HG02642 (cell line): ENCODE results near the gene CYP46A1.
"Not testable (repeated sequence)": the region's sequence is repeated elsewhere in the genome, so short reads cannot be mapped to it uniquely, and the experiment has no call there.

Experiments used
- ATAC-seq: cut with Tn5 transposase; IDR thresholded peaks from one replicate; pipeline ENCODE4 v1.9.1; 2021; ENCODE audit warnings: mild to moderate bottlenecking; ENCODE audit not compliant: unreplicated experiment, poor library complexity

CYP46A1 gene

DNA sequence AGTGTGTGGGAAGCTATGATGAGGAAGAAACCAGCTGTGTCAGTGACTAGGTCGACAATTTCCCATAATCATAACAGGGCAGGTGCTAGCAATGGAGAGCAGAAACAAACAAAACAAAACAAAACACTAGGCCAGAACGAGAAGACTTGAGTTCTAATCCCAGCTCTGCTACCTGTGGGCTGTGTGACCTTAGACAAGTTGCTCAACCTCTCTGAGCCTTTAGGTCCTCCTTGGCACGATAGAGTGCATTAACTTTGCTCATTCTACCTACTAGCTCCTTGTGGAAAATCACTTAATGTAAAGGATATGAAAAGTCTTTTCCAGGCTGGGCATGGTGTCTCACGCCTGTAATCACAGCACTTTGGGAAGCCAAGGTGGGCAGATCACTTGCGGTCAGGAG, 27.9 kb upstream of the CYP46A1 start:
- no peak for ATAC-seq

DNA sequence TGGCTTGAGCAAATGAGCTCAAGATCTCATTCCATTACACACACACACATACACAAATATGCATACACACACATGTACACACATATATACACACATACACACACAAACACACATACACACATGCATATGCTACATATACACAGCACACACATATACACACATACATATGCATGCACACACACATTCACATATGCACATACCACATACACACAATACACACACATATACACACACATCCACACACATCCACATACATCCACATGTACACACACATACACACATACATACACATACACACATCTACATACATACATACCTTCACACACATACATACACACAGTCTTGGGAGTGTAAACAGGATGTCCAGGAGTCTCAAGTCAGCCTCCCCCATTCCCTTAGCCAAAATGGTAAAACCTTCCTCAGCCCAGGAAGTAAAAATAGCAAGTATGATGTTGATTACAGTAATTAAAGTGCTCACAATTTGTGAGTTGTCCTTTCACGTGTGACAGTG, 26.4 kb upstream of the CYP46A1 start:
- ATAC-seq, result no peak

DNA sequence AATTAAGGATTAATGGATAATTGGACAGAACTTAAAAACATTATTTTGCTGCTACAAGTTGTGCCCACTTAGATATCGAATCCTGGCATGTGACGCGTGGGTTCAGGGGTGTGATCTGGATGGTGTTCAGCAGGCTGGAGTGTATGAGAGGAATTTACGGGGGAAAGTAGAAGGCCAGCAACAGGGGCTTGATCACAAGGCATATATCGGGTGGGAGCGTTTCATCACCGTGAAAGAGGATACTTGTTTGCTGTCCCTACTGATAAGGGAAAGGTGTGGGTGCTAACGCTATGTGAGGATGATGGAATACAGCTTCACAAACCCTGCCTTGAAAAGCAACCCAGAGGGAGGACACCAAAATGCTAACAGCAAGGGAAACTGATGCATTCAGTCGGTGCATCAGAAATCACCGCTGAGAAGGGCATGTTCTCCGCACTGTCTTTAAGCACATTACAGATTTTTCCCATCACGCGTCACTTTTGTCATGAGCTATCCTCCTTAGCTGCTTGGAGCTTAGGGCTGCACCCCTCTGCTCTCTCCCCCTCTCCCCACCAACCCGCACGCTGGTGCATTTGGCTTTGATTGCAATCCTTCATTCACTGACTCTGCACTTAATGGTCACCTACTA, 25.8 kb upstream of the CYP46A1 start:
- ATAC-seq, result no peak

DNA sequence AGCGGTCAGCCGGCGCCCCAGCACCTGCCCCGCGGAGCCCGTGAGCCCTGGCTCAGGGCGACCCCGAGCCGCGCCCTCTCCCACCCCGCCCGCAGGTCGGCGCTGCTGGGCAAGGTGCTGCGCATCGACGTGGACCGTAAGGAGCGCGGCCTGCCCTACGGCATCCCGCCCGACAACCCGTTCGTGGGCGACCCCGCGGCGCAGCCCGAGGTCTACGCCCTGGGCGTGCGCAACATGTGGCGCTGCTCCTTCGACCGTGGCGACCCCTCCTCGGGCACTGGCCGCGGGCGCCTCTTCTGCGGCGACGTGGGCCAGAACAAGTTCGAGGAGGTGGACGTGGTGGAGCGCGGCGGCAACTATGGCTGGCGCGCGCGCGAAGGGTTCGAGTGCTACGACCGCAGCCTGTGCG, 24.8 kb upstream of the CYP46A1 start:
- no peak for ATAC-seq

DNA sequence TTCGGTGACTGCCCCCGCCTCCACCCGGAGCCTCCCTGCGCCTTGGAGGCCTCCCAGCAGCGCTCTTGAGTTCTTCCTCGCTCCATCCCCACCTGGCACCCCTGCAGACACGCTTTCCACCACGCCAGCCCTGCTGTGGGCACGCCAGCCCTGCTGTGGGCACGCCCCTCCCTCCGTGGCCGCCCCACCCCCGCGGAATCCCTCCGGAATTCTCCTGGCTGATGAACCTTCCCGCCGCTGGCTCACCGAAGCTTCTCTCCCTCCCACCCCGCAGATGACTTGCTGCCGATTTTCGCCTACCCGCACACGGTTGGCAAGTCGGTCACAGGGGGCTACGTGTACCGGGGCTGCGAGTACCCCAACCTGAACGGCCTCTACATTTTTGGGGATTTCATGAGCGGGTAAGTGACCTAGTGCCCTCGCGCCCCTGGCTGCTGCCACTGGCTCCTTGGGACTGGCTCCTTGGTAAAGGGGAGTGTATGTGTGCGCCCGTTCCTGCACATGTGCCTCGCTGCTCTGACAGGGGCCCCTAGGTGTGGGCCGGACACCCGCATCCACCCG, 24.0 kb upstream of the CYP46A1 start:
- no peak for ATAC-seq

DNA sequence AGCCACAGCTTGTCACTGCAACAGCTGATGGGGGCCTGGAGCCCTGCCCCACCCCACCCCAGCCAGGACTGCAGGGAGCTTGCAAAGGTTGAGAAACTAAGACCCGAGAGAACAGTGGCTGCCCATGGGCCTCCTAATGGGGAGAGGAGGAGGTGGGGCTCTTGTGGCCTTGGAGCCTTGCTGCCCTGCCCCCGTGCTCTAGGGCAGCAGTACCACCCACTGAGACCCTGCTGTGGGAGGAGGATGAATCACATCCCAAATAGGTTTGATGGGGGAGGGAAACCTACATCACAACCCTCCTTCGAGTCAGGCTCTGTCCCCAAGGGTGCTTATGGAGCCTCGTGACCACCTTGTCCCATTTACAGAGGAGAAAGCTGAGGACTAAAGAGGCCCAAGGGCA, 23.3 kb upstream of the CYP46A1 start:
- ATAC-seq, result no peak

DNA sequence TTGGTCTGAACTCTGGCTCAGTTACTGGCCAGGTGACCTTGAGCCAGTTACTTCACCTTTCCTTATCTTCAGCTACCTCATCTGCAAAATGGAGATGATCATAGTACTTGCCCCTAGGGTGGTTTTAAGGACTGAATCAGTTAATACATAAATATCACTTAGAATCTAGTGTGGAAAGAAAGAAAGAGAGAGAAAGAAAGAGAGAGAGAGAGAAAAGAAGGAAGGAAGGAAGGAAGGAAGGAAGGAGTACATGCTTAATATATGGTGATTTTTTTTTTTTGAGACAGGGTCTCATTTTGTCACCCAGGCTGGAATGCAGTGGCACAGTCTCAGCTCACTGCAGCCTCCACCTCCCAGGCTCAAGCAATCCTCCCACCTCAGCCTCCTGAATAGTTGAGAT, 22.9 kb upstream of the CYP46A1 start:
- not testable (repeated sequence) for ATAC-seq

DNA sequence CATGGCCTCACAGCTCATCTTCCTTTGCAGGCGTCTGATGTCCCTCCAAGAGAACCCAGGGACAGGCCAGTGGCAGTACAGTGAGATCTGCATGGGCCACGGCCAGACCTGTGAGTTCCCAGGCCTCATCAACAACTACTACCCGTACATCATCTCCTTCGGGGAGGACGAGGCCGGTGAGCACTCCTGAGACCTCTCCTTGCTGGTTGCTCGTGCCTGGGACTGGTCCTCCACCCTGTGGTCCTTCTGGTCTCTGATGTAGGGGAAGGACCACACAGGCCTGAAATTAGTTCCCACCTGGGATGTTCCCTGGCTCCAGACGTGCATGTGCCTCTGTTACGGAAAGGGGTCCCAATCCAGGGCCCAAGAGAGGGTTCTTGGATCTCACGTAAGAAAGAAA, 21.3 kb upstream of the CYP46A1 start:
- no peak for ATAC-seq

DNA sequence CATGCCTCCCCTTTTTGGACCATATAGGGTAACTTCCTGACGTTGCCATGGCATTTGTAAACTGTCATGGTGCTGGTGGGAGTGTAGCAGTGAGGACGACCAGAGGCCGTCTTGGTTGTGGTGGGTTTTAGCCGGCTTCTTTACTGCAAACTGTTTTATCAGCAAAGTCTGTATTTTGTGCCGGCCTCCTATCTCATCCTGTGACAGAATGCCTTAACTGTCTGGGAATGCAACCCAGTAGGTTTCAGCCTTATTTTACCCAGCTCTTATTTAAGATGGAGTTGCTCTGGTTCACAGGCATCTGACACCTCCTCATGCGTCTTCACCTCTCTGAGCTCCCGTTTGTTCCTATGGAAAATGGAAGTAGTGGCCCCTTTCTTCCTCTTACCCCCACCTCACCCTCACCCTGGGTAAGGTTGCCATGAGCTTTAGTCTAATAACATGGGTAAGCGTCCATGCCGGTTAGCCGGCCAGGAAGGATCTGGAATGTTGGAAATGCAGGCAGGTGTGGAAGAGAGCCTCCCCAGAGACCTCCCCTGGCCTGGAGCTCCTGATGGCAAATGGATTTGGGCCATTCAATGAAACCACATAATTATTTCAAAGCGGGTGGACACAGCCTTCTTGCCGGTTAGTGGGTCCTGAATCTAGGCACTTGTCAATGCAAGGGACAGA, 20.6 kb upstream of the CYP46A1 start:
- ATAC-seq, result no peak

DNA sequence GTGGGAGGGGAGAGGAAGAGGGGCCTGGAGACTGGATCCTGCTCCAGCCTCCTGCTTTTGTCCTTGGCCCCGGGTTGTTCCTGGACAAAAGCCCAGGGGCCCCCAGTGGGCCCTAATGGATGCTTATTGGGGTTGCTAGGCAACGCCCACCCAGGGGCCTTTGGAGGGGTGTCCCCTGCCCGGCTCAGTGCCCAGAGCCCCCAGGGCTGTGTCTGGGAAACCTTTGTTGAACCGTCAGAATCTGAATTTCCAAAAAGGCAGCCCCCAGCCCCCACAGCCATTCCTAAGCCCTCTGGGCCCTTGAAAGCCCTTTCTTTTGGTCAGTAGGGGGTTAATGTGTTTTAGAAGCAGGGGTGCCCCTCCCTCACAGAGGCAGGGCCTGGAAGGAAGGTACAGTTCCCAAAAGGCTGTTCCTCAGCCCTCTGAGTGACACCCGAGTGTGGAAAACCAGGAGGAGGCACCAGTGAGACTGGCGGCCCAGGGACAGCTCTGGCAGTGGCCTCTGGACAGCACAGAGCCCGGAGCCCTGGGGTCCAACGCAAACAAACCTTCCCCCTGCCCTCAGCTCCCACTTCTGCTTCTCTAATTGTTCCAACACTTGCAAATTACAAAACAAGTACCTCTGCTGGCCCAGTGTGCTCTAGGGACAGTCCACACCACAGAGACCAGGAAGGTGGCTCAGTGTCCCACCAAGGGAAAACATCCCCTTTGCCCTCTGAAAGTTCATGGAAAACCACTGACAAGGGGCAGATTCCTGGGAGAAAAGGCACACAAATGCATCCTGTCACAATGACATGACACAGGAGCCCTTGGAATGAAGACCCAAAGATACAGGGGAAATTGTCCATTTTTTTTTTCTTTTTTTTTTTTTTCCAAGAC, 19.8 kb upstream of the CYP46A1 start:
- no peak for ATAC-seq

DNA sequence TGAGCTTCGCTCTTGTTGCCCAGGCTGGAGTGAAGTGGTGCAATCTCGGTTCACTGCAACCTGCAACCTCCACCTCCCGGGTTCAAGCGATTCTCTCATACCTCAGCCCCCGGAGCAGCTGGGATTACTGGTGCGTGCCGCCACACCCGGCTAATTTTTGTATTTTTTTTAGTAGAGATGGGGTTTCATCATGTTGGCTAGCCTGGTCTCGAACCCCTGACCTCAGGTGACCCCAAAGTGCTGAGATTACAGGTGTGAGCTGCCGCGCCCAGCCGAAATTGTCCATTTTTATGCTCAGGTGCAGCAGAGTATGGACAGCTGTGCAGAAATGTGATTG, 19.2 kb upstream of the CYP46A1 start:
- no peak for ATAC-seq

DNA sequence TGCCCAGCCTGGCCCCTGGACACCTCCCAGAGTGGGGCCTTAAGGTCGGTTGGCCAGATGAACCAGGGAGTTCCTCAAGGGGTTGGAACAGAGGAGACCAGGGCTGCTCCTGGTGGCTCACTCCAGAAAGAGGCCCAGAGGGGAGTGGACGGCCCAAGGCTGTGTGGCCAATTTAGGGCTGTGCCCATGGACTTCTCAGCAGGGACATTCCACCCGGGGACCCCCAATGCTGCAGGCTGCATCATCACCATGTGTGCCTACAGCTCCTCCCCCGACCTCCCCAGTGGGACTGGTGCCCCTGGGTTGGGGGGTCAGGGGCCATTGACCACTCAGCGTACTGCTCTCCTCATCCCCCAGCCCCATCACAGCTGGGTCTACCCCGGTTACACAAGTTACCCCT, 17.6 kb upstream of the CYP46A1 start:
- no peak for ATAC-seq

DNA sequence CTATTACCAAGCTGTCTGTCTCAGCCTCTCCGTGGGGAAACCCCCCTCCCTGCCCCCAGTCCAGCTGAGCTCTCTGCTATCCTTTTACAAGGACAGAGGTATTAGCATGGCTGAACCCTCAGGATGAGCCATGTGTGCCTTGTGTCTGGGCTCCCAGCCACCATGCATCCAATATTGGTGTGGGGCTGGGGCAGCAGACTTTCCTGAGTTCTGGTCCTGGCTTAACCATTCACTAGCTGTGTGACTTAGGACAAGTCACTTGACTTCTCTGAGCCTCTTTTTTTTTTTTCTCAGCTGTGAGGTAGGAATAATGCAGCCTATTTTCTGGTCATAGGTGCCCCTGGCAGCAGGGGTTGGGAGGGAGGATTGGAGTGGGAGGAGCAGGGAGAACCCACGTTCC, 17.1 kb upstream of the CYP46A1 start:
- ATAC-seq, result no peak

DNA sequence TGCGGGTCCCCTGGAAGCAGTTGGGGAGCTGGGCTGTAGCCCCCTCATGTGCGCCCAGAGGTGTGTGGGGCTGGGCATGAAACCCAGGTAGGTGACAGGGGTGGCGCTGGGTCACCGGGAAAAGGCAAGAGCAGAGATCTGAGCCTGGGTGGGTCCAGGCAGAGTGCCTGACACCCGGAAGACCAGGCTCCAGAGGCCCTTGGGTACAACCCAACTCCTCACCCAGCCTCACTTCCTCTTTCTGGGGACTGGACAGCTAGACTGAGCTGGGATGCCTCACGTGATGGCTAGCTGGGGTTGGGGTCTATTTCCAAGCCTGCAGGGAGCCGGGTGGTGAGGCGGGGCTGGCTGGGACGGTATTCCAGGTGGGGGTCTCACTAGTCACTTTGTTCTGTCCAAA, 16.3 kb upstream of the CYP46A1 start:
- no peak for ATAC-seq

DNA sequence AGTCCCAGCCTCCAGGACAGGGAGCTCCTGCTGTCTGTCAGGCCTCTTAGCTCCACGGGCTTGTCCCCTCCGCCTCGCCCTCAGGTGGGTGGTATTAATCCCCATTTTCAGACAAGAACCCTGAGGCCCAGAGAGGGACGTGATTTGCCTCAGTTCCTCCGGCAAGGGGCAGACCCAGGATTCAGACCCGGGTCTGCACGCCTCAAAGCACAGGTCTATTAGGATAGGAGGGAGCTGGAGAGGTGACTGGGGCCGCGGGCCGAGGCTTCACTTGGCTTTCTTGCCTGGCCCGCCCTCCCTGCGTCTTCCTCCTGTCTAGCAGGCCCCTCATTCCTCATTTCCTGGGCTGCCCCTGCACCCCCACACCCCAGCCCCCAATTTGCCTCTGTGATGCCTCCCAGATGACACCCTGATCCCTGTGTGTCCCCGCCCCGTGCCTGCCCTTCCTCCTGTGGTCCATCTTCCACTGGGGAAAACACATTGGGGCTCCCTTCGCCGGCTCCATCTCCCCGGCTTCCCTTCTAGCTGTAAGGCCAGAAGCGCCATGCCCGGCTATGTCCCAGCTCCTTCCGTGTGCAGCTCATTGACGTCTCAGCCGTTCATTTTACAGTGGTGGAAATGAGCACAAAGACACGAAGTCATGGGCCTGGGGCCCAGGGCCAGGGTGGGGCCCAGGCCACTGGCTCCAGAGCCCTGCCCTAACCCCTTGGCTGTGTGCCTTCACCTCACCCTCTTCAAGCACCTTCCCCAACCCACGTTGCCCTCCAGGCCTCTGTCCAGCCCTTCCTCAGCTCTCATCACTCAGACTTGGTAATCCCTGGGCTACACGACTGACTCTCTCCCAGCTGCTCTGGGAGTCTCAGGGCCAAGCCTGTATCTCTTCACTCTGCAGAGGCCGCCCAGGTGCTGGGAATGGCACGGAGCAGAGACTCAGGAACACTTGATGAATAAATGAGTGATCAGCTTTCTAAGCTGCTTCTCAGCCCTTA, 15.5 kb upstream of the CYP46A1 start:
- ATAC-seq, result no peak

DNA sequence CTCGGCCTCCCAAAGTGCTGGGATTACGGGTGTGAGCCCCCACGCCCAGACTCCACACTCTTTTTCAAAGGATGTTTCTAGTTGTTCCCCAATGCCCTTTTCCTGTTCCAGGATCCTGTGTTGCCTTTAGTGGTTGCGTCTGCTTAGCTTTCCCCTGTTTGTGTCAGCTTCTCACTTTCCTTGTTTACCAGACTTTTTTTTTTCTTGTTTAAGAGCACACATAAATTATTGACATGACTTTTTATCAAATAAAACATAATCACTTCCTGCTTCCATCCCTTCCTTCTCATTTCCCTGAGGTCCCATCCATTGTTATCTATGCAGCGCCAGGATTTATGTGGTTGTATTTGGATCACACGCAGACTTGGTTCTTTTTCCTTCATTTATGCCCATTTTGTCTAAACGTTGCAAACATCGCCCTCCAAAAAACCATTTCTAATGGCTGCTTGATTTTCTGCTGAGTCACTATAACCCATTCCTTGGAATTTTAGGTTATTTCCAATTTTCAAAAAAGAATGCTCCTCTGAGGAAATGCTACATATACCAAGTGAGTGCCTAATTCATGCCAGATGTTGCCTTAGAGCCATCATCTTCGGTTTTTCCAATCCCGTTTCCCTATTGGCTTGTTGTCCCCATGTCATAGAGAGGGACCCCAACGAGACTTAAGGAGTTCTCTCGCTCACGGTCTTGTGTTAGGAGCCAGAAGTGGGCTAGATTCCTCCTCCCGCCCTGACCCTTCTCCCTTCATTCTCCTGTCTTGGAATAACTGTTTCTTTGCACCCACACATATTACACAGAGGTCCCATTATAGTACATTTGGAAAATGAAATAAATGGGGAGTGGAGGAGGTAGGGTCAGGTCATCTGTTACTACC, 13.5 kb upstream of the CYP46A1 start:
- no peak for ATAC-seq

DNA sequence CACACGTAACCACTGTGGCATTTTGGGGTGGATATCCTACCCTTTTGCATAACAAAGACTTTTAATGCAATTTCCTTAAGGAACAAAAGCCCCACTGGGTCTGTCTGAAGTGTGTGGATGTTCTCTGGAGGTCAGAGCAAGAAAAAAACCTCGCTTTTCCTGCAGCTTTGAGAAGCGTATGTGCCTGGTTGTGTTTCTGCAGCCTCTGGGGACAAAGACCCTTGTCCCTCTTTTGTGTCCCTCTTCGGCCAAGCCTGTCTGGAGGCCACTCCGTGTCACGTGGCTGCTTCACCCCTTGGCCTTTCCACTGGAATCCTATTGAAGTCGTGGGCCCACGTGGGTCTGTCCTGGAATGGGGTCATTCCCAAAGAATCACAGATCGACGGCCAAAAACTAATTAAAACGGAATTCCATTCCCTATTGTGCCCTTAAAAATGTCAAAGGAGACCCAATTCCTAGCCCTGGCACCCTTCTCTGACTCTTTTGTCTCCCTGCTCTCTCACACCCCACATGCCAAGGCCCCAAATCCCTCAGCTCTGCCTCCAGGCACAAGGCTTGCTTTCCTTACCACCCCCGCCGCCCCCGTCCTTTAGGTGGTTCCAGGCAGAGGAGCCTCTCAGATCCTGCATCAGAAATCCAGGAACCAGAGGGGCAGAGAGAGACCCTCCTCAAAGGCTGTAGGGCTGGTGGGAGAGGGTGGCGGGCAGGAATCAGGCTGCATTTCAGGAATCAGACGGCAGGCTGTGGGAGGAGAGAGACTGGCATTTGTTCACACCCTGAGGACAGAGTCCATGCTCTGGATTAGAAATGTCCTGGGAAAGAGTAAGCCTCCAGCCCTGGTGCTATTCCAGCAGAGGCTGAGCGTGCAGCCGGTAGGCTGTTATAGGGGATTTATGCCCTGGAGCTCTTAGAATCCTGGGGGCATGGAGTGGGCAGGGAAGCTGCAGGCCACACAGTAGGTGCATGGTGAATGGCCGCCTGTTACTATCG, 12.6 kb upstream of the CYP46A1 start:
- no peak for ATAC-seq
